Endothelial cell of umbilical vein (primary cell): ENCODE measurements around the gene MGAT5.

ENCODE experiments used
- POLR2A ChIP-seq: IDR thresholded peaks from 2 replicates; pipeline ENCODE4 v1.6.1; 2012; ENCODE audit warnings: low read depth, mild to moderate bottlenecking, control low read depth, low read length
- POLR2AphosphoS5 ChIP-seq: IDR thresholded peaks from 2 replicates; pipeline ENCODE4 v1.6.1; 2012; ENCODE audit warnings: low read depth, mild to moderate bottlenecking, control low read depth, low read length, moderate library complexity; ENCODE audit not compliant: insufficient read depth
- TF ChIP-seq, protein P1 (sequence below), 2 donors: IDR thresholded peaks; 1 replicate in 1 of 2; 2 replicates in 1 of 2; pipeline ENCODE4 v1.5.1; 2011; ENCODE audit warnings: low read length in 2 of 2, mild to moderate bottlenecking in 2 of 2, moderate library complexity in 2 of 2, control low read depth in 1 of 2, inconsistent platforms in 1 of 2, low read depth in 1 of 2; ENCODE audit not compliant: insufficient read depth in 1 of 2; ENCODE audit errors: extremely low read depth in 1 of 2

- TF ChIP-seq, protein P1, sequence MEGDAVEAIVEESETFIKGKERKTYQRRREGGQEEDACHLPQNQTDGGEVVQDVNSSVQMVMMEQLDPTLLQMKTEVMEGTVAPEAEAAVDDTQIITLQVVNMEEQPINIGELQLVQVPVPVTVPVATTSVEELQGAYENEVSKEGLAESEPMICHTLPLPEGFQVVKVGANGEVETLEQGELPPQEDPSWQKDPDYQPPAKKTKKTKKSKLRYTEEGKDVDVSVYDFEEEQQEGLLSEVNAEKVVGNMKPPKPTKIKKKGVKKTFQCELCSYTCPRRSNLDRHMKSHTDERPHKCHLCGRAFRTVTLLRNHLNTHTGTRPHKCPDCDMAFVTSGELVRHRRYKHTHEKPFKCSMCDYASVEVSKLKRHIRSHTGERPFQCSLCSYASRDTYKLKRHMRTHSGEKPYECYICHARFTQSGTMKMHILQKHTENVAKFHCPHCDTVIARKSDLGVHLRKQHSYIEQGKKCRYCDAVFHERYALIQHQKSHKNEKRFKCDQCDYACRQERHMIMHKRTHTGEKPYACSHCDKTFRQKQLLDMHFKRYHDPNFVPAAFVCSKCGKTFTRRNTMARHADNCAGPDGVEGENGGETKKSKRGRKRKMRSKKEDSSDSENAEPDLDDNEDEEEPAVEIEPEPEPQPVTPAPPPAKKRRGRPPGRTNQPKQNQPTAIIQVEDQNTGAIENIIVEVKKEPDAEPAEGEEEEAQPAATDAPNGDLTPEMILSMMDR (IDR thresholded peaks at IDR 0.05; ENCODE audit: extremely low read depth in 1 of 2, insufficient read depth in 1 of 2, low read depth in 1 of 2, low read length in 2 of 2) = no peak
- no peak for TF ChIP-seq POLR2A
- no peak for TF ChIP-seq POLR2AphosphoS5
Observed at GRCh38 chr2:134469516-134470115, 215.7 kb downstream of the MGAT5 start.
